ENCODE measurements around the gene SYTL2. TPM values are rescaled to one million over a fixed set of nuclear protein-coding genes. Genes with fewer than 3 reads are reported as not detected.

SYTL2 gene
- total RNA-seq, 1 donor from 2014 or later: 7.3 TPM

- Mint-ChIP-seq H3K27me3 (ENCODE audit: low read depth) (peaks cover 31% of the 10 kb centered on the region), H3K27ac (ENCODE audit: unreplicated experiment) (peak within 1 kb of the TSS; percentile 99), H3K36me3 (ENCODE audit: low read depth) (no peaks in the 10 kb centered on the region), H3K9me3 (no peaks in the 10 kb centered on the region), H3K4me3 (peak within 1 kb of the TSS; percentile 98), H3K4me1 (peaks cover 24% of the 10 kb centered on the region)
- no peak for TF ChIP-seq CTCF (conservative IDR thresholded peaks at IDR 0.05)
- peak; percentile 74 for DNase-seq (ENCODE audit: low read depth, low spot score)
These were observed 163.2 kb downstream of the SYTL2 start, which contains the start of gene TMEM126A for GRCh38 chr11:85647604-85648299. Gene TMEM126A, plus strand, starts transcription at chr11:85647967. Its CDS starts 2,289 bp downstream, at chr11:85650256.

GRCh38 chr11:85647078-85647477 lies 163.9 kb downstream of the SYTL2 start:
- Mint-ChIP-seq H3K9me3 (no peaks in the 10 kb centered on the region), H3K36me3 (ENCODE audit: low read depth) (no peaks in the 10 kb centered on the region), H3K27me3 (ENCODE audit: low read depth) (peaks cover 37% of the 10 kb centered on the region), H3K27ac (ENCODE audit: unreplicated experiment) (no peak overlapping the region), H3K4me1 (peaks cover 24% of the 10 kb centered on the region), H3K4me3 (peak overlapping the region; percentile 98)
- DNase-seq (ENCODE audit: low read depth, low spot score): no peak
- TF ChIP-seq CTCF (conservative IDR thresholded peaks at IDR 0.05): no peak

Other genes starting within 250 kb of the SYTL2 start
- 2.1 and 3.6 TPM in 2 replicates for gene DLG2, start 183.8 kb downstream of the SYTL2 start, total RNA-seq
- 48.4 and 48.6 TPM in 2 replicates for gene TMEM126B, start 182.5 kb downstream of the SYTL2 start, total RNA-seq
- gene TMEM126A, start 163.2 kb downstream of the SYTL2 start, total RNA-seq: 34.6 and 36.4 TPM in 2 replicates
- 57.8 and 59.7 TPM in 2 replicates for gene CREBZF, start 146.0 kb downstream of the SYTL2 start, total RNA-seq
- not detected in 2 replicates for gene CCDC89, start 124.9 kb downstream of the SYTL2 start, total RNA-seq
- gene CCDC83, start 44.2 kb upstream of the SYTL2 start, total RNA-seq: not detected in 2 replicates